ENCODE data around the gene PEX11G.

Gene PEX11G

GRCh38 chr19:7529610-7530490 is 41.0 kb upstream of the PEX11G start:
- no peak overlapping the region for H3K4me3 ChIP-seq (replicated peaks; ENCODE audit: insufficient read depth, low read length)
- TF ChIP-seq SPI1 (IDR thresholded peaks at IDR 0.05; ENCODE audit: borderline replicate concordance, low read depth) (no peak), REST (IDR thresholded peaks at IDR 0.05; ENCODE audit: insufficient replicate concordance, low read depth) (no peak), CTCF (IDR thresholded peaks at IDR 0.05; ENCODE audit: insufficient read depth, low read length) (no peak), POLR2AphosphoS5 (IDR thresholded peaks at IDR 0.05; ENCODE audit: low read depth) (no peak), GABPA (IDR thresholded peaks at IDR 0.05; ENCODE audit: low read depth) (no peak)
- no peak overlapping the region for H3K27ac ChIP-seq (replicated peaks)
- no peaks in the 10 kb centered on the region for H3K27me3 ChIP-seq (ENCODE audit: insufficient read depth, poor library complexity, severe bottlenecking)
- no peak for DNase-seq (ENCODE audit: low read depth in 1 of 2, low spot score in 1 of 2)

GRCh38 chr19:7529246-7529600 is 40.4 kb upstream of the PEX11G start:
- Histone ChIP-seq H3K4me3 (replicated peaks; ENCODE audit: insufficient read depth, low read length) (no peak overlapping the region), H3K27me3 (ENCODE audit: insufficient read depth, poor library complexity, severe bottlenecking) (no peaks in the 10 kb centered on the region), H3K27ac (replicated peaks) (no peak overlapping the region)
- DNase-seq (ENCODE audit: low read depth in 1 of 2, low spot score in 1 of 2), result no peak
- TF ChIP-seq POLR2AphosphoS5 (IDR thresholded peaks at IDR 0.05; ENCODE audit: low read depth) (no peak), CTCF (IDR thresholded peaks at IDR 0.05; ENCODE audit: insufficient read depth, low read length) (no peak), GABPA (IDR thresholded peaks at IDR 0.05; ENCODE audit: low read depth) (no peak), SPI1 (IDR thresholded peaks at IDR 0.05; ENCODE audit: borderline replicate concordance, low read depth) (no peak), REST (IDR thresholded peaks at IDR 0.05; ENCODE audit: insufficient replicate concordance, low read depth) (no peak)

GRCh38 chr19:7528522-7529245 is 39.8 kb upstream of the PEX11G start:
- no peak for TF ChIP-seq SPI1 (IDR thresholded peaks at IDR 0.05; ENCODE audit: borderline replicate concordance, low read depth)
- no peak for TF ChIP-seq POLR2AphosphoS5 (IDR thresholded peaks at IDR 0.05; ENCODE audit: low read depth)
- no peak for TF ChIP-seq REST (IDR thresholded peaks at IDR 0.05; ENCODE audit: insufficient replicate concordance, low read depth)
- TF ChIP-seq GABPA (IDR thresholded peaks at IDR 0.05; ENCODE audit: low read depth), result no peak
- TF ChIP-seq CTCF (IDR thresholded peaks at IDR 0.05; ENCODE audit: insufficient read depth, low read length), result no peak
- Histone ChIP-seq H3K27ac (replicated peaks) (no peak overlapping the region), H3K27me3 (ENCODE audit: insufficient read depth, poor library complexity, severe bottlenecking) (no peaks in the 10 kb centered on the region), H3K4me3 (replicated peaks; ENCODE audit: insufficient read depth, low read length) (no peak overlapping the region)
- no peak for DNase-seq (ENCODE audit: low read depth in 1 of 2, low spot score in 1 of 2)
